ENCODE data around the gene ZP3. TPM values are rescaled to one million over a fixed set of nuclear protein-coding genes. Genes with fewer than 3 reads are reported as not detected.

Gene ZP3
- total and polyA plus RNA-seq, 8 donors, result 1.0 to 13.8 (median 3.1) TPM

GRCh38 chr7:76405738-76406137 is 19.0 kb upstream of the ZP3 start:
- intact Hi-C loops (cut with DNase I), result no loop called here

GRCh38 chr7:76407718-76408117 is 17.0 kb upstream of the ZP3 start:
- no peaks in the 10 kb centered on the region for H3K36me3 ChIP-seq
- no peak overlapping the region for H3K4me3 ChIP-seq
- peaks cover 0 to 15% of the 10 kb centered on the region in 2 donors for H3K4me1 ChIP-seq
- no peak overlapping the region for H3K27ac ChIP-seq
- intact Hi-C loops (cut with DNase I), result no loop called here
- no peaks in the 10 kb centered on the region for H3K9me3 ChIP-seq
- no peak for TF ChIP-seq CTCF (IDR thresholded peaks at IDR 0.05)
- DNase-seq, result no peak
- no peak for ATAC-seq
- no peaks in the 10 kb centered on the region for H3K27me3 ChIP-seq

More at GRCh38 chr7:76405738-76406137, 19.0 kb upstream of the ZP3 start:
- Histone ChIP-seq H3K9me3 (no peaks in the 10 kb centered on the region), H3K36me3 (no peaks in the 10 kb centered on the region), H3K27me3 (no peaks in the 10 kb centered on the region), H3K4me3 (no peak overlapping the region), H3K27ac (no peak overlapping the region), H3K4me1 (peaks cover 0 to 15% of the 10 kb centered on the region in 2 donors)
- TF ChIP-seq CTCF (IDR thresholded peaks at IDR 0.05), result no peak
- DNase-seq, result no peak
- no peak for ATAC-seq

GRCh38 chr7:76408121-76408560 is 16.6 kb upstream of the ZP3 start:
- no peaks in the 10 kb centered on the region for H3K27me3 ChIP-seq
- intact Hi-C loops (cut with DNase I), result no loop called here
- ATAC-seq, result no peak

GRCh38 chr7:76409537-76409936 is 15.2 kb upstream of the ZP3 start, which contains the start of gene SSC4D:
TSS of gene SSC4D (minus strand) at chr7:76409697. CDS start at chr7:76404439, 5,258 bp downstream.
- Histone ChIP-seq H3K4me3 (no peak within 1 kb of the TSS), H3K9me3 (no peaks in the 10 kb centered on the region), H3K36me3 (no peaks in the 10 kb centered on the region), H3K27me3 (no peaks in the 10 kb centered on the region), H3K4me1 (peaks cover 0 to 3% of the 10 kb centered on the region in 2 donors), H3K27ac (no peak within 1 kb of the TSS)
- ATAC-seq (no peak), DNase-seq (no peak)
- intact Hi-C loops (cut with DNase I), result no loop called here
- TF ChIP-seq CTCF (IDR thresholded peaks at IDR 0.05), result no peak

More at GRCh38 chr7:76408121-76408560, 16.6 kb upstream of the ZP3 start:
- no peak overlapping the region for H3K27ac ChIP-seq
- no peaks in the 10 kb centered on the region for H3K36me3 ChIP-seq
- no peak for TF ChIP-seq CTCF (IDR thresholded peaks at IDR 0.05)
- peaks cover 0 to 15% of the 10 kb centered on the region in 2 donors for H3K4me1 ChIP-seq
- no peak for DNase-seq
- H3K9me3 ChIP-seq, result no peaks in the 10 kb centered on the region
- no peak overlapping the region for H3K4me3 ChIP-seq

GRCh38 chr7:76411626-76412025 is 13.1 kb upstream of the ZP3 start:
- ATAC-seq, result no peak
- intact Hi-C loops (cut with DNase I), result no loop called here
- no peak for TF ChIP-seq CTCF (IDR thresholded peaks at IDR 0.05)
- Histone ChIP-seq H3K4me3 (no peak overlapping the region), H3K27ac (no peak overlapping the region), H3K36me3 (no peaks in the 10 kb centered on the region), H3K4me1 (no peaks in the 10 kb centered on the region), H3K27me3 (no peaks in the 10 kb centered on the region), H3K9me3 (no peaks in the 10 kb centered on the region)
- no peak for DNase-seq
